HepG2 (cell line): ENCODE measurements around the gene RORC. TPM values are rescaled to one million over a fixed set of nuclear protein-coding genes. Genes with fewer than 3 reads are reported as not detected.

ENCODE experiments used
- BCL6 ChIP-seq: IDR thresholded peaks from 2 replicates; pipeline ENCODE4 v1.6.1; 2016; ENCODE audit warnings: missing genetic modification reagents, missing compliant biosample characterization
- CHD2 ChIP-seq: IDR thresholded peaks from 2 replicates; pipeline ENCODE4 v1.6.1; 2011; ENCODE audit warnings: low read depth, low read length, improper control_type of control experiment
- FOXJ3 ChIP-seq: sonication (generic); formaldehyde crosslinking; IDR thresholded peaks from 2 replicates; pipeline ENCODE4 v1.4.0; 2020; ENCODE audit warnings: missing genetic modification reagents, mild to moderate bottlenecking, borderline replicate concordance
- GABPA ChIP-seq, 2 experiments: IDR thresholded peaks; 2 replicates each; pipeline ENCODE4 v1.6.1; 2011 to 2016; ENCODE audit warnings: low read depth in 2 of 2, low read length in 1 of 2, missing biosample characterization in 1 of 2, missing genetic modification characterization in 1 of 2
- MAF1 ChIP-seq: sonication (generic); formaldehyde crosslinking; IDR thresholded peaks from 2 replicates; pipeline ENCODE4 v1.5.0; 2020; ENCODE audit warnings: missing genetic modification reagents, borderline replicate concordance
- NPAS2 ChIP-seq: sonication (generic); formaldehyde crosslinking; IDR thresholded peaks from 2 replicates; pipeline ENCODE4 v1.8.0; 2022; ENCODE audit warnings: mild to moderate bottlenecking, missing genetic modification reagents, borderline replicate concordance
- PHF8 ChIP-seq: sonication (generic); formaldehyde crosslinking; IDR thresholded peaks from 2 replicates; pipeline ENCODE4 v1.5.0; 2020; ENCODE audit warnings: missing genetic modification reagents
- PITX1 ChIP-seq: sonication (generic); formaldehyde crosslinking; IDR thresholded peaks from 2 replicates; pipeline ENCODE4 v1.5.1; 2020; ENCODE audit warnings: mild to moderate bottlenecking, missing genetic modification reagents
- SALL2 ChIP-seq: sonication (generic); formaldehyde crosslinking; IDR thresholded peaks from 2 replicates; pipeline ENCODE4 v1.8.1; 2023; ENCODE audit warnings: mild to moderate bottlenecking, missing genetic modification reagents, inconsistent platforms
- SPEN ChIP-seq: sonication (generic); formaldehyde crosslinking; IDR thresholded peaks from 2 replicates; pipeline ENCODE4 v1.5.1; 2020; ENCODE audit warnings: low read depth, mild to moderate bottlenecking, missing genetic modification reagents
- TEAD3 ChIP-seq: optimal IDR thresholded peaks from 2 replicates; pipeline ENCODE3; 2016; ENCODE audit warnings: borderline replicate concordance
- WIZ ChIP-seq: sonication (generic); formaldehyde crosslinking; IDR thresholded peaks from 2 replicates; pipeline ENCODE4 v1.5.1; 2020; ENCODE audit warnings: mild to moderate bottlenecking, missing genetic modification reagents
- ZNF138 ChIP-seq: sonication (generic); formaldehyde crosslinking; IDR thresholded peaks from 2 replicates; pipeline ENCODE4 v1.5.0; 2020; ENCODE audit warnings: mild to moderate bottlenecking, low read depth, missing genetic modification reagents
- ZNF225 ChIP-seq: sonication (generic); formaldehyde crosslinking; IDR thresholded peaks from 2 replicates; pipeline ENCODE4 v1.4.0; 2020; ENCODE audit warnings: mild to moderate bottlenecking, missing genetic modification reagents
- ZNF296 ChIP-seq: sonication (generic); formaldehyde crosslinking; conservative IDR thresholded peaks from 2 replicates; pipeline ENCODE4 v1.5.0; 2020; ENCODE audit warnings: mild to moderate bottlenecking, missing genetic modification reagents
- ZNF782 ChIP-seq: sonication (generic); formaldehyde crosslinking; IDR thresholded peaks from 2 replicates; pipeline ENCODE4 v1.4.0; 2020; ENCODE audit warnings: missing genetic modification reagents, mild to moderate bottlenecking, borderline replicate concordance
- polyA plus RNA-seq, 8 experiments: library from polyadenylated mRNA; depleted of rRNA in 3 of 8; stranded (reverse) in 7 of 8; unstranded in 1 of 8; fragments of >200 nt; fragmentation: Illumina TruSeq in 4 of 8; extraction: Trizol in 4 of 8; gene quantifications; 2 replicates each; pipeline versions ENCODE4 v1.2.1 to v1.2.3, GENCODE V29; 2011 to 2016; ENCODE audit warnings: low read depth in 4 of 8, missing spikeins in 1 of 8, mixed read lengths in 1 of 8; ENCODE audit not compliant: insufficient read depth in 1 of 8
- total RNA-seq, 5 experiments: library from RNA; depleted of rRNA; stranded (reverse); fragments of >200 nt; fragmentation: Illumina TruSeq; extraction: Trizol; gene quantifications; 2 replicates each; pipeline ENCODE4 v1.2.3, GENCODE V29; 2016; ENCODE audit warnings: low read depth in 1 of 5
- TF ChIP-seq, protein P1 (sequence below): sonication (generic); formaldehyde crosslinking; IDR thresholded peaks from 2 replicates; pipeline ENCODE4 v1.4.0; 2020; ENCODE audit warnings: missing genetic modification reagents
- TF ChIP-seq, protein P2 (sequence below): sonication (generic); formaldehyde crosslinking; IDR thresholded peaks from 2 replicates; pipeline ENCODE4 v1.5.0; 2020; ENCODE audit warnings: missing genetic modification reagents
- TF ChIP-seq, protein P3 (sequence below): sonication (generic); formaldehyde crosslinking; IDR thresholded peaks from 2 replicates; pipeline ENCODE4 v1.4.0; 2020; ENCODE audit warnings: low read depth, mild to moderate bottlenecking, missing genetic modification reagents
- TF ChIP-seq, protein P4 (sequence below): sonication (generic); formaldehyde crosslinking; IDR thresholded peaks from 2 replicates; pipeline ENCODE4 v1.5.0; 2020; ENCODE audit warnings: missing genetic modification reagents

RORC gene
- total and polyA plus RNA-seq, 2 of the 13 experiments (the other 11 are each of a cell fraction or from before 2014, with no cell fraction given): 2.5 to 6.5 TPM

DNA sequence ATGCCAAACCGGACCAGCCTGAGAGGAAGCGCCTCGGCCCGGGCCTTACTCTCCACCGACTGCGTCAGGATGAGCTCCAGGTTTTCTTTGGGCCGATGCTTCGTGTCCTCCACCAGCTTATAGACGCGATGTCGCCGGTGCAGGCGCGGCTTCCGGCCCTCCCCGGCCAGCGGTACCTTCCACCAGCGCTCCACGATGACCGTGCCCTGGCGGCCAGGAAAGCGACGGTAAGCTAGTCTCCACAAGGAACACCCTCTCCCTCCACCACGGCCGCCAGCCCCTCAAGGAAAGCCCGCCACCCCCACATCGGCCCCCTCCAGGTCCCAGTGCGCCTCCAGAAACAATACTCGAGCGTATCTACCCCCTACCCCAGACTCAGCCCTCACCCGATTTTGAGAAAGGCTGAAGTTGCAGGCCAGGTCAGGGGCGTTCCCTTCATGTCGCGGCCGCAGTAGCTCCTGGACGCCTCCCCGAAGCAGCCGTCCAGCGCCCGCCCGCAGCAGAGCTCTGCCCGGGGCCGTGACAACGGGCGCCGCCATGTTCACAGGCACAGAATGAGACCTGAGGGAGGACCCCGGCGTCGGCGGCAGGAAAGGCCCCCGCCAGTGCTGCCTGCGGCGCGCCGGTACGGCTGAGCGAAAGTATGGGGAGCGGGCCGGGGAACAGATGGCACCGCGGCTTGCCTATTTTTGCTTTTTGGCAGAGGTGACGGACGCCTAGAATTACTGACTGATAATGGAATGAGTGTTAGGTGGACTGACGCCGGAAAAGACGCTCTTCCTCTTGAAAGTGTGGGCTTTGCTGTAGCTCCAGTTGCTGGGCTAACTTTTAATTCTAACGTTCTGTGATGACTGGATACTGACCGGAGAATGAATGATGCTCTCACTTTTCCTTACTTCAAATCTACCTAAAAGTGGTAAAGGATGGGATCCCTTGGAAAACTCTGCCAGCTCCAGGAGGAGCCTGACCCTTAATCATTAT is 68.4 kb downstream of the RORC start, which contains the start of gene MRPL9 (continued):
- TF ChIP-seq, protein P1, sequence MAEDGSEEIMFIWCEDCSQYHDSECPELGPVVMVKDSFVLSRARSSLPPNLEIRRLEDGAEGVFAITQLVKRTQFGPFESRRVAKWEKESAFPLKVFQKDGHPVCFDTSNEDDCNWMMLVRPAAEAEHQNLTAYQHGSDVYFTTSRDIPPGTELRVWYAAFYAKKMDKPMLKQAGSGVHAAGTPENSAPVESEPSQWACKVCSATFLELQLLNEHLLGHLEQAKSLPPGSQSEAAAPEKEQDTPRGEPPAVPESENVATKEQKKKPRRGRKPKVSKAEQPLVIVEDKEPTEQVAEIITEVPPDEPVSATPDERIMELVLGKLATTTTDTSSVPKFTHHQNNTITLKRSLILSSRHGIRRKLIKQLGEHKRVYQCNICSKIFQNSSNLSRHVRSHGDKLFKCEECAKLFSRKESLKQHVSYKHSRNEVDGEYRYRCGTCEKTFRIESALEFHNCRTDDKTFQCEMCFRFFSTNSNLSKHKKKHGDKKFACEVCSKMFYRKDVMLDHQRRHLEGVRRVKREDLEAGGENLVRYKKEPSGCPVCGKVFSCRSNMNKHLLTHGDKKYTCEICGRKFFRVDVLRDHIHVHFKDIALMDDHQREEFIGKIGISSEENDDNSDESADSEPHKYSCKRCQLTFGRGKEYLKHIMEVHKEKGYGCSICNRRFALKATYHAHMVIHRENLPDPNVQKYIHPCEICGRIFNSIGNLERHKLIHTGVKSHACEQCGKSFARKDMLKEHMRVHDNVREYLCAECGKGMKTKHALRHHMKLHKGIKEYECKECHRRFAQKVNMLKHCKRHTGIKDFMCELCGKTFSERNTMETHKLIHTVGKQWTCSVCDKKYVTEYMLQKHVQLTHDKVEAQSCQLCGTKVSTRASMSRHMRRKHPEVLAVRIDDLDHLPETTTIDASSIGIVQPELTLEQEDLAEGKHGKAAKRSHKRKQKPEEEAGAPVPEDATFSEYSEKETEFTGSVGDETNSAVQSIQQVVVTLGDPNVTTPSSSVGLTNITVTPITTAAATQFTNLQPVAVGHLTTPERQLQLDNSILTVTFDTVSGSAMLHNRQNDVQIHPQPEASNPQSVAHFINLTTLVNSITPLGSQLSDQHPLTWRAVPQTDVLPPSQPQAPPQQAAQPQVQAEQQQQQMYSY: peak; percentile 65; the same call in 1 of the 2 replicates
- 0 out of 2 replicates have a peak, but pooled peaks have one; percentile 19 for TF ChIP-seq ZNF138 (CRISPR knock-in tag)
- no peak for TF ChIP-seq ZNF782 (CRISPR knock-in tag)
- TF ChIP-seq SPEN (CRISPR knock-in tag): peak; percentile 84; the same call in 1 of the 2 replicates
- peak; percentile 23; the same call in 1 of the 2 replicates for TF ChIP-seq BCL6 (CRISPR knock-in tag)
- no peak; the same call in 1 of the 2 replicates for TF ChIP-seq ZNF296 (CRISPR knock-in tag)
- peak; percentile 56; the same call in 1 of the 2 replicates for TF ChIP-seq SALL2 (CRISPR knock-in tag)
- no peak for TF ChIP-seq NPAS2
- peak; percentile 91 for TF ChIP-seq ZNF225 (CRISPR knock-in tag)
- no peak for TF ChIP-seq CHD2
- no peak for TF ChIP-seq TEAD3 (CRISPR knock-in tag)
- TF ChIP-seq, protein P2, sequence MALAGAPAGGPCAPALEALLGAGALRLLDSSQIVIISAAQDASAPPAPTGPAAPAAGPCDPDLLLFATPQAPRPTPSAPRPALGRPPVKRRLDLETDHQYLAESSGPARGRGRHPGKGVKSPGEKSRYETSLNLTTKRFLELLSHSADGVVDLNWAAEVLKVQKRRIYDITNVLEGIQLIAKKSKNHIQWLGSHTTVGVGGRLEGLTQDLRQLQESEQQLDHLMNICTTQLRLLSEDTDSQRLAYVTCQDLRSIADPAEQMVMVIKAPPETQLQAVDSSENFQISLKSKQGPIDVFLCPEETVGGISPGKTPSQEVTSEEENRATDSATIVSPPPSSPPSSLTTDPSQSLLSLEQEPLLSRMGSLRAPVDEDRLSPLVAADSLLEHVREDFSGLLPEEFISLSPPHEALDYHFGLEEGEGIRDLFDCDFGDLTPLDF (CRISPR knock-in tag): peak; percentile 37; the same call in 1 of the 2 replicates
- no peak for TF ChIP-seq GABPA (IDR thresholded peaks at IDR 0.05; ENCODE audit: low read depth, low read length)
- peak; percentile 45 for TF ChIP-seq GABPA (CRISPR knock-in tag; IDR thresholded peaks at IDR 0.05; ENCODE audit: low read depth)
- TF ChIP-seq, protein P3, sequence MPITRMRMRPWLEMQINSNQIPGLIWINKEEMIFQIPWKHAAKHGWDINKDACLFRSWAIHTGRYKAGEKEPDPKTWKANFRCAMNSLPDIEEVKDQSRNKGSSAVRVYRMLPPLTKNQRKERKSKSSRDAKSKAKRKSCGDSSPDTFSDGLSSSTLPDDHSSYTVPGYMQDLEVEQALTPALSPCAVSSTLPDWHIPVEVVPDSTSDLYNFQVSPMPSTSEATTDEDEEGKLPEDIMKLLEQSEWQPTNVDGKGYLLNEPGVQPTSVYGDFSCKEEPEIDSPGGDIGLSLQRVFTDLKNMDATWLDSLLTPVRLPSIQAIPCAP: 0 out of 2 replicates have a peak, but pooled peaks have one; percentile 22
- TF ChIP-seq FOXJ3 (CRISPR knock-in tag): peak; percentile 46; the same call in 1 of the 2 replicates
- no peak for TF ChIP-seq WIZ (CRISPR knock-in tag)
- TF ChIP-seq PITX1: peak; percentile 70
- peak; percentile 51; the same call in 1 of the 2 replicates for TF ChIP-seq MAF1
- TF ChIP-seq PHF8 (CRISPR knock-in tag): peak; percentile 96
- TF ChIP-seq, protein P4, sequence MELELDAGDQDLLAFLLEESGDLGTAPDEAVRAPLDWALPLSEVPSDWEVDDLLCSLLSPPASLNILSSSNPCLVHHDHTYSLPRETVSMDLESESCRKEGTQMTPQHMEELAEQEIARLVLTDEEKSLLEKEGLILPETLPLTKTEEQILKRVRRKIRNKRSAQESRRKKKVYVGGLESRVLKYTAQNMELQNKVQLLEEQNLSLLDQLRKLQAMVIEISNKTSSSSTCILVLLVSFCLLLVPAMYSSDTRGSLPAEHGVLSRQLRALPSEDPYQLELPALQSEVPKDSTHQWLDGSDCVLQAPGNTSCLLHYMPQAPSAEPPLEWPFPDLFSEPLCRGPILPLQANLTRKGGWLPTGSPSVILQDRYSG (CRISPR knock-in tag): no peak
